Neural cell (in vitro differentiated cells): ENCODE measurements around the gene DDX1. TPM values are rescaled to one million over a fixed set of nuclear protein-coding genes. Genes with fewer than 3 reads are reported as not detected.

Source experiments
- H2AFZ ChIP-seq: fragments of 200-600, 300-800 bp; sonication (generic), shearing (Covaris generic); 2 replicates; pipeline ENCODE4 v1.6.0; 2014; ENCODE audit warnings: low read depth, mild to moderate bottlenecking, antibody characterized with exemption, low read length, moderate library complexity
- H3F3A ChIP-seq: fragments of 200-600 bp; shearing (Covaris generic); 2 replicates; pipeline ENCODE4 v1.6.1; 2016; ENCODE audit warnings: mild to moderate bottlenecking, moderate library complexity, mixed read lengths, antibody characterized with exemption, low read length; ENCODE audit not compliant: insufficient read depth, poor library complexity, severe bottlenecking
- H3K27ac ChIP-seq: fragments of 200-600, 300-800 bp; sonication (generic), shearing (Covaris generic); 2 replicates; pipeline ENCODE4 v1.5.1; 2014; ENCODE audit warnings: mild to moderate bottlenecking, low read length, moderate library complexity
- H3K27me3 ChIP-seq: fragments of 300-800, 200-600 bp; sonication (generic), shearing (Covaris generic); 2 replicates; pipeline ENCODE4 v1.6.0; 2014; ENCODE audit warnings: mild to moderate bottlenecking, low read depth, low read length, moderate library complexity; ENCODE audit not compliant: insufficient read depth
- H3K36me3 ChIP-seq: fragments of 300-800, 200-600 bp; sonication (generic), shearing (Covaris generic); 2 replicates; pipeline ENCODE4 v1.5.1; 2014; ENCODE audit warnings: mild to moderate bottlenecking, antibody characterized with exemption, low read length, moderate library complexity; ENCODE audit not compliant: insufficient read depth
- H3K4me2 ChIP-seq: fragments of 300-800, 200-600 bp; sonication (generic), shearing (Covaris generic); 2 replicates; pipeline ENCODE4 v1.6.0; 2014; ENCODE audit warnings: mild to moderate bottlenecking, low read length
- H3K4me3 ChIP-seq: fragments of 300-800, 200-600 bp; sonication (generic), shearing (Covaris generic); 2 replicates; pipeline ENCODE4 v1.5.1; 2014; ENCODE audit warnings: mild to moderate bottlenecking, low read length, moderate library complexity
- H3K79me2 ChIP-seq: fragments of 200-600 bp; shearing (Covaris generic); replicated peaks from 2 replicates; pipeline ENCODE4 v1.6.0; 2014; ENCODE audit warnings: mild to moderate bottlenecking, low read length, moderate library complexity; ENCODE audit not compliant: insufficient read depth
- H3K9ac ChIP-seq: fragments of 300-800, 200-600 bp; sonication (generic), shearing (Covaris generic); 2 replicates; pipeline ENCODE4 v1.6.1; 2016; ENCODE audit warnings: mild to moderate bottlenecking, low read length, mixed read lengths
- H3K9me2 ChIP-seq: fragments of 200-600 bp; shearing (Covaris generic); 2 replicates; pipeline ENCODE4 v1.6.1; 2016; ENCODE audit warnings: mild to moderate bottlenecking, low read length, mixed read lengths; ENCODE audit not compliant: insufficient read depth
- H3K9me3 ChIP-seq: fragments of 200-600, 300-800 bp; sonication (generic), shearing (Covaris generic); 2 replicates; pipeline ENCODE4 v1.6.1; 2016; ENCODE audit warnings: mild to moderate bottlenecking, mixed run types, low read length, moderate library complexity, mixed read lengths
- H4K20me1 ChIP-seq: fragments of 200-600 bp; shearing (Covaris generic); 2 replicates; pipeline ENCODE4 v1.6.1; 2016; ENCODE audit warnings: mild to moderate bottlenecking, mixed run types; ENCODE audit not compliant: insufficient read depth
- CTCF ChIP-seq: fragments of 450-650 bp; IDR thresholded peaks from 2 replicates; pipeline ENCODE4 v1.5.1; 2014; ENCODE audit warnings: antibody characterized with exemption, mild to moderate bottlenecking, moderate library complexity; ENCODE audit not compliant: poor library complexity, severe bottlenecking
- EP300 ChIP-seq: fragments of 450-650 bp; conservative IDR thresholded peaks from 2 replicates; pipeline ENCODE4 v1.6.1; 2014; ENCODE audit warnings: antibody characterized with exemption, mild to moderate bottlenecking, moderate library complexity; ENCODE audit not compliant: poor library complexity, severe bottlenecking
- EZH2 ChIP-seq: fragments of 200-600, 300-800 bp; shearing (Covaris generic), sonication (generic); IDR thresholded peaks from 2 replicates; pipeline ENCODE4 v1.6.1; 2014; ENCODE audit warnings: antibody characterized with exemption, low read length, borderline replicate concordance, mild to moderate bottlenecking; ENCODE audit not compliant: insufficient read depth, poor library complexity, severe bottlenecking
- MXI1 ChIP-seq: fragments of 450-650 bp; conservative IDR thresholded peaks from 2 replicates; pipeline ENCODE4 v1.6.1; 2014; ENCODE audit warnings: antibody characterized with exemption, mild to moderate bottlenecking; ENCODE audit not compliant: poor library complexity, severe bottlenecking
- POLR2AphosphoS5 ChIP-seq: IDR thresholded peaks from 2 replicates; pipeline ENCODE4 v1.6.1; 2012
- RAD21 ChIP-seq: fragments of 450-650 bp; conservative IDR thresholded peaks from 2 replicates; pipeline ENCODE4 v1.6.1; 2014; ENCODE audit warnings: antibody characterized with exemption, mild to moderate bottlenecking, moderate library complexity
- REST ChIP-seq: IDR thresholded peaks from 2 replicates; pipeline ENCODE4 v1.6.1; 2012; ENCODE audit warnings: borderline replicate concordance
- SMC3 ChIP-seq: fragments of 450-650 bp; conservative IDR thresholded peaks from 2 replicates; pipeline ENCODE4 v1.6.1; 2014; ENCODE audit warnings: antibody characterized with exemption, mild to moderate bottlenecking, moderate library complexity; ENCODE audit not compliant: poor library complexity
- TAF1 ChIP-seq: IDR thresholded peaks from 2 replicates; pipeline ENCODE4 v1.6.1; 2012; ENCODE audit warnings: low read depth
- polyA plus RNA-seq: library from polyadenylated mRNA; depleted of rRNA; stranded (reverse); fragments of >200 nt; gene quantifications from 2 replicates; pipeline ENCODE4 v1.2.3, GENCODE V29; 2014

The DDX1 gene
- polyA plus RNA-seq, 1 donor from 2014 or later = 159 TPM

- Histone ChIP-seq H3K9me3 (no peaks in the 10 kb centered on the region), H3K27ac (no peak overlapping the region), H3K36me3 (peaks cover 10% of the 10 kb centered on the region), H3K9ac (no peak overlapping the region), H3F3A (no peaks in the 10 kb centered on the region), H2AFZ (no peak overlapping the region), H3K4me2 (no peak overlapping the region), H3K9me2 (no peaks in the 10 kb centered on the region), H3K79me2 (no peaks in the 10 kb centered on the region), H3K27me3 (no peaks in the 10 kb centered on the region), H3K4me3 (no peak overlapping the region), H4K20me1 (no peaks in the 10 kb centered on the region)
- TF ChIP-seq EZH2 (no peak), REST (no peak), RAD21 (no peak), SMC3 (no peak), POLR2AphosphoS5 (no peak), CTCF (no peak), TAF1 (no peak), MXI1 (no peak), EP300 (no peak)
Measured at GRCh38 chr2:15631883-15632282, 40.2 kb downstream of the DDX1 start.

- Histone ChIP-seq H3K27ac (no peak overlapping the region), H3K9me3 (no peaks in the 10 kb centered on the region), H3K9me2 (no peaks in the 10 kb centered on the region), H3F3A (no peaks in the 10 kb centered on the region), H3K4me2 (no peak overlapping the region), H4K20me1 (no peaks in the 10 kb centered on the region), H3K27me3 (no peaks in the 10 kb centered on the region), H3K4me3 (no peak overlapping the region), H3K9ac (no peak overlapping the region), H3K36me3 (peaks cover 10% of the 10 kb centered on the region), H3K79me2 (no peaks in the 10 kb centered on the region), H2AFZ (no peak overlapping the region)
- TF ChIP-seq SMC3 (no peak), TAF1 (no peak), POLR2AphosphoS5 (no peak), CTCF (no peak), EP300 (no peak), EZH2 (no peak)
Measured at GRCh38 chr2:15633043-15633970, 41.6 kb downstream of the DDX1 start.
